Dedifferentiated amniotic fluid mesenchymal stem cell (primary cell): ENCODE data around the gene NDST3.
"Not testable (repeated sequence)": the region's sequence is repeated elsewhere in the genome, so short reads cannot be mapped to it uniquely, and the experiment has no call there.

Source experiments
- DNase-seq: peaks from one replicate; pipeline ENCODE4 v3.0.0-alpha.2; 2016; ENCODE audit errors: extremely low spot score

Gene NDST3

DNA sequence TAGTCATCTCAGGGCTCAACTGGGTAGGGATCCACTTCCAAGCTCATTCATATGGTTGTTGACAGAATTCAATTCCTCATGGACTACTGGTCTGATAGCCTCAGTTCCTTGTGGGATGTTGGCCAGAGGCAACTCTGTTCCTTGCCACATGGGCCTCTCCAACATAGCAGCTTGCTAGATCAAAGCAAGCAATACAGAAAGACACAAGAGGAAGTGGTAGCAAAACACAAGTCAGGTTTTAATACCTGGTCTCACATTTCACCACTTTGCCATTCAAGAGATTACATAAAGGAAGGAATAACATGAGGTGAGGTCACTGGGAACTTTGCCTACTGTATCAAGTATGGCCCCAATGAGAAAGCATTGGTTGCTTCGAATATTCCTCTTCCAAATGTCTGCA is 239.4 kb downstream of the NDST3 start:
- no peak for DNase-seq

DNA sequence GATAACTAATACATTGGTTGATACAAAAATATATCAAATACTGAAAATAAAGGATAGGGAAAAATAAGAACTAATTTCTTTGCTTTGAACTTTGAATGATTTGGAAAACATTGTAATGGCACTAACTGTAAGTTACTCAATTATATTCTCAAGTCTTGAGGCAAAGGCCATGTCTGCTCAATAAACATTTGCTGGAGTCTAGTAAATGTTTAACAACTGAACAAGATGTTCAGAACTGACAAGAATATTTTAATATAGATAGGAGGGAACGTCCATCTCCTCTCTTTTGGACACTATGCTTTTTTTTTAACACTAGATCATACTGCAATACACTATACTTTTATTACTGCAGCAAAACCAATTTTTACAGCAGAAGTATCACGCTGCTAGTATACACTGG is 242.3 kb downstream of the NDST3 start:
- DNase-seq: no peak

DNA sequence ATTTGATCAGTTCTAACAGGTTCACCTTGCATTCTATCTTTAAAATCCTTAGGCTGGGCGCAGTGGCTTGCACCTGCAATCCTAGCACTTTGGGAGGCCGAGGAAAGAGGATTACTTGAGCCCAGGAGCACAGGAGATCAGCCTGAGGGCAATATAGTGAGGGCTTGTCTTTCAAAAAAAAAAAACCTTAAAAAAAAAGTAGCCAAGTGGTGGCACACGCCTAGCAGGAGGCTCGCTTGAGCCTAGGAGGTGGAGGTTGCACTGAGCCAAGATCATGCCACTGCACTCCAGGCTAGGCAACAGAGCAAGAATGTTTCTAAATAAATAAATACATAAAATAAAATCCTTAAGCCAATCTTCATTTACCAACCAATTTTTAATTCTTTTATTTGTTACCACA is 243.0 kb downstream of the NDST3 start:
- no peak for DNase-seq

DNA sequence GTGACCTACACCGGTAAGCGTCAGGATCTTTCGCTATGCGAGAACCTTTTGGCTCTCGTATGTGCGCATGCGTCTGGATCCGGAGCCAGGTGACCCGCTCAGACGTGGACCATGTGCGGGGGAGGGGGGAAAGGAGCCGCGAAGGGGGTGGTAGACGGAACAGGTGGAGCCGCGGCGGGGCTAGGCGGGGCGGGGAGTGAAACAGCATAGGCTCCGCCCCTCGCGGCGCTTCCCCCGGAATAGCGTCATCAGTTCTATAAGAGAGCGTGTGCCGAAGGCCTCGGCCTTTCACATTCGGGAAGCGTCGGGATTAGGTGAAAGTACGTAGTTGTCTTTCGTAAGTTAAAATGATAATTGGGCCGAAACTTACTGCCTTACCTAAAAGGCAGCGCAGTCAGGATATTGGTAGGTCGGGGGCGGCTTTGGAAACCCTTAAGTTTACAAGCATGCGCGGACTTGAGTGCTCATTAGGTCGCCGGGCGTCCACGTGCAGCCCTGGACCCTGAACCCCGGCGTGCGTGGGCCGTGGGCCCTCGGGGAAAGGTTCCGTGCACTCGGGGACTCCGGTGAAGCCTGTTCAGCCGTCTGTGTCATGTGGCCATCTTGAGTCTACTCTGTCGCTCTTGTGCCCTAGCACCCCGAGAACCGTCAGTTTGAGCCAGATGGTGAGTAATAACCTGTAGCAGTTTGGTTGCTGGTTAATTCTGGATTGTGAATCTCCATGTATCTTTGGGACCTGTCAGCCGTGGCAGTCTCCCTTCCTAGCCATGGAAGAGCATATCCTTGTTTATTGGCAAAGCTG is 244.4 kb downstream of the NDST3 start:
- peak; percentile 88 for DNase-seq

DNA sequence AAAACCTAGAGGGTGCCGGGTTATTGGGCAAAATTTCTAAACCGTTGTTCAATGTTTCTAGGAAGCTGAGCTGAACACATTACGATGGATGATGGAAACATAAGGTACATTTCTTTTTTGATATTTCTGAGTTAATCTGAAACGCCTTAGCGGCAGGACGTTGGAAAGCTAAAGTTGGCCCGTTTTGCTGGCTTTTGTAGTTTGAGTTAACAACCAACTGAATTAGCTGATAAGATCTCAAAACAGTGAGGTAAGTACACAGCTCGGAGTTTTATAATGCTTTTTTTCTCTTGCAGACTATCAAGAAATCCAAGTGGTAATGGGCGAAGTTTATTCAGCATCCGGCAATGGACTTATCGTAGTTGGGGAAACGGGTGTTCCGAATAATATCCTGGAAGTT is 245.0 kb downstream of the NDST3 start:
- no peak for DNase-seq

DNA sequence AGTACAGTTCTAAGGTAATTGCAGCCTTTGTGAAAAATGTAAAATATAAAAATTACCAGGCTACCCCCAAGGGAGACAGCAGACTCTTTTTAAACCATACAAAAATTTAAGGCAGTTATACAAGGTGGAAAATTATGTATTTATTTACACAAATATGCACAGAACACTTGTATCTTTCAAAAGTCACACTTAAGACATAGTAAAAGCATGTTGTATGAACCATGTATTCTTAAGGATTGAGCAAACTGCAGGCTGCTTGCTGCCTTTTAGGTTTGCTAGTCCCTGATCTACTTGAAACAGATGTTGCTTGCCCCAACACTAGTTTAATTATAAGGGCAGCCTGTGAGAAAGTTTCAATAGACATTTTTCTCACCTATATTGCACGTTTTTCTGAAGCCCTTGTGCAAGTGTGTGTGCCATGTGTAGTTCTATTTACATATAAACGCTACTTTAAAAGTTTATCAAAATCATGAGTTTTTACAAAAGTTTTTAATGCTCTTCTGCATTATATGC is 245.7 kb downstream of the NDST3 start:
- no peak for DNase-seq

DNA sequence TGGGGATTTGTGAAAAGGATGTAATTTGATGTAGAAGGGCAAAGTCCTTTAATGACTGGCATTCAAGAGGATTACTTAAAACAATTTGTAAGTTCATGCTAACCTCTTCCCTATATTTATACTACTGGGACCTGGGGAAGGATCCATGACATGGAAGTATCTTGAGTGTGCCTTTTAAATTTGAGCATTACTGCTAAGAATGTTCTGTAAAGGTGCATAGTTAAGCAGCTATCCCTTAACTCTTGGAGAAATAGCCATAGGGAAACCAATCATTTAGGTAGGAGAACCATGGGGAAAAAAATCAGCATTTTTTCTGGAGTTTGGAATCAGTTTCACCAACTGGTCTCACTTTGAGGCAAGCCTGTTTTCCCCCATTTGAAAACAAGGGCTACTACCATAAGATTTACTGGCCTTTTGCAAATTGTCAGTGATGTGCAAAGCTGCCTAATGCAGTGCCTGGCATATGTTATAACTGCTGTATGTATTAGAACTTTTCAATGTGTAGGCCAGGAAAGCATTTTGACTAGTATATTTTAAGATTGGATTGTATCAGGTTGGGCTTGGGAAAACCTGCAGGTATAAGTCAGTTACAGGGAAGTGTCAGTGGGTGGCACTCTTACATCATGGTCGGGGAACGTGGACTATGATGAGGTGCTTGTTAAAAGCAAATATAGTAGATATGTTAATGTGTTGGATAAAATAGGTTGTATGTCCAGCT is 246.4 kb downstream of the NDST3 start:
- DNase-seq: peak; percentile 49

DNA sequence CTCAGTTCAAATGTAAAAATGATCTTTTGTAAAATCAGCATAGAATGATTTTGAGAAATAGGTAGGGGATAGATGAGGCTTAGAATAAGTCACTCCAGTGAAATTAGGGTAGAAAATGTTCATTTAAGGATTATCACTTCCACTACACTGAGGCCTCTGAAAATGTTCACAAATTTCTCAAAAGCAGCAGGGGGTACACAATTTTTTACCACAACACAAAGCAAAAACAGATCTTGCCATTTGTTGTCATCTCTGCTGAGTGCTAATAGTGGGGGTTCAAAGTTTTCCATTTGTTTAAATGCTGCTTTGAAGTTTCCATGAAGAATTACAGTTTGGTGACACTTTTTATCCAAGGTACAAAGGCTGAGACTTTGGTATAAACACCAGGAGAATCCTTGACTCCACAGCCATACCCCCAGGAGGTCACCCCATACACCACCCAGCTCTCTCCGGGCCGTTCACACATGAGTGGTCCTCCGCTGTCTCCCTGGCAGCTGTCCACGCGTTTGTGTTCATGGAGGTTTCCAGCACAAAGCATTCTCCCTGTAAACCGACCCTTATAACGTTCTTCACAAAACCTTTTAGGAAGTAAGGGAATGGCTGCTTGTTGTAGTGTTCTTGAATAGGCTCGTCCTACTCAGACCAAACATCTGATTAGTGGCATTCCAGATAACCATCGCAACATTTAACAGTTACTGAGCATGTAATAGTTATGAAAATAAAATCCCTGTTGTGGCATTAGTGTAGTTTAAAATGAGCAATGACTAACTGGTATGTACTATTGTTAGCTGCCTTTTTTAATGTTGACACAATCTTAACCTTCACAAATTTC is 247.5 kb downstream of the NDST3 start:
- peak; percentile 49 for DNase-seq

DNA sequence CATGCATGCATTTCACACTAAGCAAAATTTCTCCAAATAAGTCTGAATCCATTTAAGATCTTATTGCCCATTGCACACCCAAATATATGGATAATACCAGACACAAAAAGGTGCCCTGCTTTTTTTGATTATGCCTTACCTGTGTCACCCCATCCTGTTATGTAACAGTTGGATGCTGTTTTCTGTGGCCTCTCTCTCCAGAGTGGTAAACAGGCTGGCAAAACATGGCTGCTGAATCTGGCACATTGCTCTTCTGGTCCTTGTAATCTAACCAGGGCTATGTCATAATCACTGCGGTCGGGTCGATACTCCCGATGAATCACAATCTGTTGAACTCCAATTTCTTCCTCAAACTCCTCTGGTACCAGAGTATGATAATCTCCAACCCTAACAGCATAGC is 248.4 kb downstream of the NDST3 start:
- DNase-seq: no peak

DNA sequence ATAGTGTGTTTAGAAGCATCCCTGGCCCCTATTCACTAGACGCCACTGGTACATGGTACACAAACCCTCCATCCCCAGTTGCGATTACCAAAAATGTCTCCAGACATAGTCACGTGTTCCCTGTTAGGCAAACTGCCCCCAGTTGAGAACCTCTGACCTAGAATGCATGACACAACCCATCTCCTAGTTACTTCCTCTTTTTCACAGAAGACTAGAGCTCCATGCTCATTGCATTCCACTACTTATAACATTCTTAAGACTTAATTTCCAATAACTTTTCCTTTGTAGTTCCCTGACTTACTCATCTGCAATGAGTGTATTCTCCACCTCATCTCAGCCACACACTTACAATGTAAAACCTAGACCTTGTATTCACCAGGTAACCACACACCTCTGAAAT is 249.9 kb downstream of the NDST3 start:
- no peak for DNase-seq

DNA sequence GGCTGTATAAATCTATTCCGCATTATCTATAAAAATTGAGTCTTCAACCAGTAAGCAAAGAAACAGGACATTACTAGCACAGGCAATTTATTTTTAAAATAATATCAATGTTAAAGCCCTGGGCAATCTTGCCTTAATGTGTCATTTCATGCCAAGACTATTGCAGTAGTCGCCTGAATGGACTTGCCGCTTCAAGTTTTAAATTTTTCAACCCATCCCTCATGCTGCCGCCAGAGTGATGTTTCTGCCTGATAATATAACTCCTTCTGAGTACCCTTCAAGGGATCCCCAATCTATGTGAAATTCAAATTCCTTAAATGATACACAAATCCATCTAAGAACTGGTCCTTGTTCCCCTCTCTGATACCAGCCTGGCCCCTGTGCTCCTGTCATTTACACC is 251.6 kb downstream of the NDST3 start:
- no peak for DNase-seq

DNA sequence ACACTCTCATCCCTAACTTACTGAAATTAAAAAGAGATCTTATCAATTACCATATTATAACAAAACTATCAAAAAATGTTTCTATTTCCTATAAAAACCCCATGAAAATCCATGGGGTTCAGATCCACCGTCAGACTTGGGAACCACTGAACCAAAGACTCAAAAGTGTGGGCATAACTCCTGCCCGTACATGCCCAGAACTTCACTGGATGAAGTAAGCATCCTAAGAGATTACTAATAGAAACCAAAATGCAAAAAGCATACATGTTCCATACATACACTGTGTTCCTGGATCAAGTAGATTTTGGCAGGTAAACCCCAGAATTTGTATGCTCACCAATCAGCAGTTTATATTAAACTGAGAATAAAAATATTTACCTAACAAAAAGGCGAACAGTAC is 252.4 kb downstream of the NDST3 start:
- DNase-seq: no peak

DNA sequence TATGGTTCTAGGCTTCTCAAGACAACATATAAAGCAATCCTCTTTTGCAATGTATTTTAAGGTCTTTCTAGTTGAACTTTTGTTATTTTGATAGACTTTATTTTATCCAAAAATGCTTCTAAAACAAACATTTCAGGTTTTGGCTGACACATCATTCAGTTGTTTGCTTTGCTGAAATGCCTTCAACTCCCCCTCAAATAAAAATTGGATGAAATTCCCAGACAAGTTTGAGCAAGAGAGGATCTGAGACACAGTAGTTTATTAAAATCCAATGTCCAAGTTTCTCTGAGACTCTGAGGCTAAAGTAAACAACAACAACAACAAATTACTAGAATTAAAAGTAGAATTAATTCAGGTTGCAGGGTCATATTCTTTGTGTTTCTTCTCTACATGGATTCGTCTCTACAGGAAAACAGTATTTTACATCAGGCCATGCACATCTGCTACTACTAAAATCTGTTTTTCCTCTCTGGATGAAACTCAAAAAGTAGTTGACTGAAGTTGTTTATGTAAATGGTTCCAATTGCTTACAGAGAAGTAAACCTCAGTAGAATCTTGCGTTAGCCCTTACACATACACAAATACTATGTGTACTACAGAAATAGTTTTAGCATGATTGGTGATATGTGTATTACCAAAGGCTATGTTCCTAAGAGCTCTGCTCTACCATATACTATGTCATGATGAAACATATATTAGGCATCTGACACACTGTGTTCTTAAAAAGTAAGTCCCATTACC is 253.6 kb downstream of the NDST3 start:
- peak; percentile 68 for DNase-seq

DNA sequence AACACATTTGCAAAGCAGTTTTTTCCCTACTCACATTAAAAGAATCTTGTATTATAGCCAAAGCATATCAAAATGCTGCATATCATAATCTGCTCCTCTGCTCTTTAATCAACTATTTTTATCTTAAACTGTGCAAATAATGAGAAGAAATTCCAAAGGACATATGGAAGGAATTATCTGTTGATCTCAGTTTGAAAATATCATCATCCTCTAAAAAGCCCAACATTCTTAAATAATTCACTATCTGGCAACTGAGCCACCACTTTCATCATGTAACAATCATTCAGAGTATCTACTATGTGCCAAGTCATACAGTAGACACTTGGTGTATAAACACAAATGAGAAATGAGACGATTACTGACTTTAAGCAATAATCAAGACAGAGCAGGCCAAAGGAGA is 255.5 kb downstream of the NDST3 start:
- peak; percentile 89 for DNase-seq

DNA sequence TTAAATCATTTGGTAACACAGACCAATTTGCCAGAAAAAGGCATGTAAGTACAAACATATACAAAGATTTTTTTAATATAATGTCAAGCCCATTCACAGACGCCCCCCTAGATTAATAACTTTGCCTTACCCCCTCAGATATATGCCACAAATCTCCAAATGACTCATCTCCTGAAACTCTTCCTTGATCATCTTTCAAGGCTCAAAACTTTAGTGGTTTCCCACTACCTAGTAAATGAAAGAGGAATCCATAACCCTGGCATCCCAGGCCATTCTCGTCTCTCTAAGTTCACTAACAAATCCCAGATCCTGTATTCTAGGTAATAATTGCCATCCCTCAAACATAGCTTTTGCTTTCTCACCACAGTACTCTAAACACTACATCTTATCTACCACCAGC is 256.7 kb downstream of the NDST3 start:
- no peak for DNase-seq

DNA sequence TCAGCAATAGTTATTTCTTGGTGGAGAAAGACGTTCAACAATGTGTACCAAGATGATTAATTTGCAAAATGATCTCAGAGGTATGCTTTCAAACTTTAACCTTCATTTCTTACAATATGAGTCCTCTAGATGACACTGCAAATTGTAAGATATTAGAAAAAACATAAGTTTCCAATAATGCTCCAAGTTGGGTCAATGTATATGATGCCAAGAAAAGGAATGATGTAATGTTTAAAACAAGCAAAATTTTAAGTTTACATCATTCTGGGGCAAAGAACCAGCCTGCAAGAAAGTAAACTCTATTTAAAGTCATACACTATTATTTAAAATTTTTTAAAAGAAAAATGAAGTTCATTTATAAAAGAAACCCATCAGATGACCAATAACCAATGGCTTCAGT is 262.4 kb downstream of the NDST3 start:
- no peak for DNase-seq

DNA sequence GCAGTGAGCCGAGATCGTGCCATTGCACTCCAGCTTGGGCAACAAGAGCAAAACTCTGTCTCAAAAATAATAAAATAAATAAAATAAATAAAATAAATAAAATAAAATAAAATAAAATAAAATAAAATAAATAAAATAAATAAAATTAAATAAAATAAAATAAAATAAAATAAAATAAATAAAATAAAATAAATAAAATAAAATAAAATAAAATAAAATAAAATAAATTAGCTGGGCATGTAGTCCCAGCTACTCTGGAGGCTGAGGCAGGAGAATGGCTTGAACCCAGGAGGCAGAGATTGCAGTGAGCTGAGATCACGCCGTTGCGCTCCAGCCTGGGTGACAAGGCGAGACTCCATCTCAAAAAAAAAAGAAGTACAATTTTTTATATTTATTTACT is 265.3 kb downstream of the NDST3 start:
- not testable (repeated sequence) for DNase-seq

DNA sequence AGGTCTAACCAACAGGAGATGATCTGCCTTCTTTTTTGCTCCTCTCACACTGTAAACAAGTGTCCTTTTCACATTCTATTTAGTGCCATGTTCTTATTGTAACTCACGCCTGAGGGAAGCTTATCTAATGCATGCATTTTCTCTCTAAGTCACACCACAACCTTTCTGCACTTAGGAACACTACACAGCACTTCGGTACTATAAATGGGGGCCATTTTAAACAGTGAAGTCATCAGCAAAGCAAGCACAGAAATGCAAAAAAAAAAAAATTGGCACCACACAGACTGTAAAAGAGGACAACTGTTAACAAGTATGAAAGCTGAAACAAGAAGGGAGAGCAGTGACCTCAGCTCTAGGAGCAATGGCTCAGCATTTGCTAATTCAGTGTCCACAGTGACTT is 273.4 kb downstream of the NDST3 start:
- no peak for DNase-seq
